Activated CD4-positive, alpha-beta T cell treated with anti-CD3 and anti-CD28 coated beads, Interleukin-2, amount 50 U/mL, for 24 hours (primary cell): Measurements from ENCODE around the gene GSK3B.

ENCODE experiments used
- DNase-seq, 2 donors: peaks; one replicate each; pipeline ENCODE4 v3.0.0-alpha.2; 2020; ENCODE audit warnings: low read depth in 1 of 2, low spot score in 1 of 2

Gene GSK3B

DNA sequence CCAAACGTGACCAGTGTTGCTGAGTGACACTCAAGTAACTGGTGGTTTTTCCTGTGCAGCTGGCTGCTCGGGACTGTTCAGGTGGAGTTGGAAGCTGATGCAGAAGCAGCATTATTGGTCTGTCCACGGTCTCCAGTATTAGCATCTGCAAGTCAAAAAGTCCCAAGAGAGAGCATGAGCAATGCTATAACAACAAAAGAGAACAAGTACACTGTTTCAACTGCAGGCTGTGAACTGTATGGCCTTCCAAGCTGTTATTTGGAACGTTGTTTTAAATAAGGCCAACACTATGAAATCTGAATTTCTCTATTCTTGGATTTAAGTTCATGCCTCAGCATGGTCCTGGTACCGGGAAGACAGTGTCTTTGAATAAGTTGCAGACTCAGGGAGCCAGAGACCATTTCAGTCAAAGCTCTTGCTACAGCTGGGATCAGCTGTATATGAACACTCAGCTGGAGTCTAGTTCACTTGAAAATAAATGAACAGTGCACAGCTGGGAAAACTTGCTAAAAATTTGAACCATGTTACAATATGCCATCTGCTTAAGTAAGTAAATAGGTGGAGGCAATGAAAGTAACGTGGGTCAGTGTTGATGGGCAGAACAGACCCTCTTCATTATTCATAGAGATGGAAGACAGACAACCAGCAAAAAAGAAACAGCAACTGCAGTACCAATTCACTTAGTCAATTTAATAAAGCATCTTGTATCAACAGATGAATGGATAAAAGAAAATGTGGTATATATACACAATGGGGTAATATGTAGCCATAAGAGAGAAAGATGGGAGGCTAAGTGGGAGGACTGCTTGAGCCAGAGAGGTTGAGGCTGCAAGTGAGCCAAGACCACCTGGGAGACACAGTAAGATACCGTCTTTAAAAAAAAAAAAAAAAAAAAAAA, 267.3 kb downstream of the GSK3B start:
- no peak for DNase-seq

DNA sequence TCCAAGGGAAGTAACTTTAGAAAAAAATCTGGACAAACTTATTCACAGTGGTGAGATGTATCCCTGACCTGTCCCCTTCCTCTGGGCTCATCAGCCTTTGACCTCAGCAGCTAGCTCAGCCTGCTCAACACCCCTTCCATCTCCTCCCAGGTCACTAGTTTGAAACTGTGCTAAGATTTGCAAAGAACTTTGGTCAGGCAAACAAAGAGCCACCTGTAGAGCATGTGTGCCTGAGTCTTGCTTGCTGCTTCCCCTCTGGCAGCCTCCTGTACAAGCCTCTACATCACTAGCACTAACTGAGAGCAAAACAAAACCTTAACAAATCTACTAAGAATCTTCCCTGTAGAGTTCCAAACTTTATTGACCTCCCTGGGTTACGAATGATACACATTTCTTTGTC, 268.4 kb downstream of the GSK3B start:
- no peak for DNase-seq

DNA sequence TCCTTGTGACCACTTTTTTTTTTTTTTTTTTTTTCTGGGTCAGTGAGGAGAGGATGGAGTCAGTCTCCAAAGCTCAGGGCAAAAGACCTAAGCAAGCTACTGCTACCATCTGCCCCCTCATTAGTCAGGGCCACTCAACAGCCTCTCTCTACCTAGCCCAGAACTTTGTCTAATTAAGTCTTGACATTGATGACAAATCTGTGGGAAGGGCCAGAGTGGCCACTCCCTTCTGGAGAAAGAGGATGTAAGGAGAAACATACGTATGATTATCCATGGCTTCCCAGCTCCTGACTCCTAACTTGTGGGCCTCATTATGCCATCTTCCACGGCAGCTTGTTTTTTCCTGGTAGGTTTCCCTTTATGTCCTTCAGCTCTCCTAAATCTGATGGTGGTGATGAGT, 274.4 kb downstream of the GSK3B start:
- no peak for DNase-seq

DNA sequence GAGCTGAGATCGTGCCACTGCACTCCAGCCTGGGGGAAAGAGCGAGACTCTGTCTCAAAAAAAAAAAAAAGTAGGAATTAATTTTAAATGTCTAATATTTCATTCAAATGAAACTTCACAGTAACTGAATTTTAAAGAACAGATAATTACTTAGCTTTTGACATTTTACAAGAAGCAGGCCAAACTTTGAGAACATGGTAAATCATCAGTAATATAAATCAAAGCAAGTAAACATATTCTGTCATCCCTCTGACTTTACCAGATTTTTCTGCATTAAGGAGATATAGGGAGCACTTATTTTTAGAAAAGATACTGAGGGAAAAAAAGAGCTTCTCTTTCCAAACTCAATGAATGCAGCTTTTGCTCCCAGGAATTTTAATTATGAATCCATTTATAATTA, 275.3 kb downstream of the GSK3B start:
- no peak for DNase-seq

DNA sequence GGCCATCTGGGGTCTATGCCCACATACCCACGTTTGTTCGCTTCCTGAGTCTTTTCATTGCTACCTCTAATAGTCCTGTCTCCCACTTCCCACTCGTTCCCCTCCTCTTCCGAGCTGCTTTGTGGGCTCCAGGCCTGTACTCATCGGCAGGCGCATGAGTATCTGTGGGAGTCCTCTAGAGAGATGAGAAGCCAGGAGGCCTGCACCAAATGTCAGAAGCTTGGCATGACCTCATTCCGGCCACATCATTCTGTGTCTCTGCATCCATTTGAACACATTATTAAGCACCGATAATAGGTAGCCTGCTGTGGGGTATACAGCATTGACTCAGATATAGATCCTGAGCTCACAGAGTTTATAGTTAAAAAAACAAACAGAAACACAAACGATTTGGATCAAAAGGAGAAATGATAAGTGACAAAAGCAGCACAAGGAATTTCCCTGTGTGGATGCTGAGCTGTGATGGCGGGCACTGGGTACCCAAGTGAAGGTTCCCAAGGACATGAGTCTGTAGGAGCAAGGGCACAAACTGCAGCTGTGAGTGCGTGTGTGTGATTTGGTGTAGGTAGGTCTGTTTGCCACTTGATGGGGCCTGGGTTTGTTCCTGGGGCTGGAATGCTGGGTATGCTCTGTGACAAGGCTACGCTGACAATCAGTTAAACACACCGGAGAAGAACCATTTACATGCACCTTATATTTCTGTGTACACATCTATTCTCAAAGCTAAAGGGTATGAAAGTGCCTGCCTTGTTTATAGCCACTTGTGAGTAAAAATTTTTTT, 276.5 kb downstream of the GSK3B start:
- DNase-seq: no peak

DNA sequence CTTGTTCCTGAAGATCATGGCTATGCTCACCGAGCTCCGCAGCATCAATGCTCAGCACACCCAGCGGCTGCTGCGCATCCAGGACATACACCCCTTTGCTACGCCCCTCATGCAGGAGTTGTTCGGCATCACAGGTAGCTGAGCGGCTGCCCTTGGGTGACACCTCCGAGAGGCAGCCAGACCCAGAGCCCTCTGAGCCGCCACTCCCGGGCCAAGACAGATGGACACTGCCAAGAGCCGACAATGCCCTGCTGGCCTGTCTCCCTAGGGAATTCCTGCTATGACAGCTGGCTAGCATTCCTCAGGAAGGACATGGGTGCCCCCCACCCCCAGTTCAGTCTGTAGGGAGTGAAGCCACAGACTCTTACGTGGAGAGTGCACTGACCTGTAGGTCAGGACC, 277.2 kb downstream of the GSK3B start:
- DNase-seq: no peak

DNA sequence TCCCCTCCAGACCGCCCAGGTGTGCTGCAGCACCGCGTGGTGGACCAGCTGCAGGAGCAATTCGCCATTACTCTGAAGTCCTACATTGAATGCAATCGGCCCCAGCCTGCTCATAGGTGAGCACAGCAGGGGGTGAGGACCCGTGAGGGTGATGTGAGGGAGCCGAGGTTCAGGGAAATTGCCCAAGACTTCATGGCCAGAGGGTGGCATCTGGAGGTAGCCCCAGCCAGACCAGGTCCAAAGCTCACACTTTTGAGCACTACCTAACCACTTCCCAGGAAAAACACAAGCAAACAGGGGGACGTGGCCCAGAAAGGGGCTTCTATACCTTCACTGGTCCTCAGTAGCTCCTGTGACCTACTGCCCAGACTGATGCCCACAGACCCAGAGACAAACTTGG, 278.5 kb downstream of the GSK3B start:
- no peak for DNase-seq

DNA sequence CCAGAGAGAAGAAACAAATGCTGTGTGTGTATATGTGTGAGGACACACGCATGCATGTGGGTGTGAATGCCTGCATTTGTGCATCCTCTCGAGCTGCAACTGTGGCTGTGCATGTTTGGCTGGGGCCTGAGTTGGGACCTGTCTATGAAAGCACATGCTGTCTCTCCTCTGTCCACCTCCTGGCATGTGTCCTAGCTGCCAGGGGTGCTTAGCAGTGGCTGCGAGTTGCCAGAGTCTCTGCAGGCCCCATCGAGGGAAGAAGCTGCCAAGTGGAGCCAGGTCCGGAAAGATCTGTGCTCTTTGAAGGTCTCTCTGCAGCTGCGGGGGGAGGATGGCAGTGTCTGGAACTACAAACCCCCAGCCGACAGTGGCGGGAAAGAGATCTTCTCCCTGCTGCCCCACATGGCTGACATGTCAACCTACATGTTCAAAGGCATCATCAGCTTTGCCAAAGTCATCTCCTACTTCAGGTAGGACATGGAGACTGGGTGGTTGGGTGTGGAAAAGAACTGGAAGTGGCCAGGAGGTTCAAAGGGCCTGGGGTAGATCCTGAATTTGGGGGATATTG, 281.7 kb downstream of the GSK3B start:
- DNase-seq: no peak

DNA sequence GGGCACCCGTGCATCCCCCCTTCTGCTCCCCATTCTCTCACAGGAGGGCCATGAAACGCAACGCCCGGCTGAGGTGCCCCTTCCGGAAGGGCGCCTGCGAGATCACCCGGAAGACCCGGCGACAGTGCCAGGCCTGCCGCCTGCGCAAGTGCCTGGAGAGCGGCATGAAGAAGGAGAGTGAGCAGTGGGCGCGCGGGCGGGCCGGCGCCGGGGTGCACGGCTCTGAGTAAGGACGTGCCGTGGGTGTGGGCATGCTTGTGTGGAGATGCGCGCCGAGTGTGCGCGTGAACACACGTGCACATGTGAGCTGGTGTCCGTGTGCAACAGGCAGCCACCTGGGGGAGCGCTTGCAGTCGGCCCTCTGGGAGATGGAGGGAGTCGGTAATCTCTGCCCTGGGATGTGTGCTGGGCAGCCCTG, 284.2 kb downstream of the GSK3B start:
- peak; percentile 33 to 40 for DNase-seq

DNA sequence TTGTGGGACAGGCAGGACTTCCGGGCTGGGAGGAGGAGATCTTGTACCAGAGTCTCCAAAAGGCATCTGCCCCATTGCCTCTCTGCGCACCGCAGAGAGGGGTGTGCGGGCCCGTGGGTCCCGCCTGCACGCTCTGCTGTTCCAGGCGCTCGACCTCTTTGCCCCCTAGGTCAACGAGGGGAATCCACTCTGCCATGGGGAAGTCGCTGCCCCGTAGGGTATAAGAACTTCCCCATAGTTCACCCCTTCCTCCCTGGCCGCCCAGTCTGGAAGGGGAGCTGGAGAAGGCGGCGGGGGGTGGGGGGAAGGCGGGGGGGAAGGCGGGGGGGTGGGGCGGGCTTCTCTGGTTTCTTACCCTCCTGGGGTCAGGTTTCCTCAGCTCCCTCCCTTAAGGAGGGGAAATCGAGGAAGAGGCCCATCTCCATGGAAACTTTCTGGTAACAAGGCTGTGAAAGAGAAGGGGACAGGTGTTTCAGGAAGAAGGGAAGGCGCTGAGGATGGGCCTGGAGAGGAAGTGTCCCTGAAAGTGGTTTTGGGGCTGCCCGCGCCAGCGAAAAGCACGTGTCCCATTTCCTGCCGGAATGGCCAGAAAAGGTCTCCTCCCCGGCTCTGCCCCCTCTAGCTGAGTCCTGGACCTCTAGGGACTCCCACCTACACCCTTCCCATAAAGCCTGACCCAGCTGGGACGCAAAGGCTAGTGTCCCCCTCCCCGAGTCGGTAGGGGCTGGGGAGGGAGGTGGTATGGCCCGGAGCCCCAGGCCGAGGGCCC, 284.8 kb downstream of the GSK3B start:
- peak in 1 of 2 donors; percentile 7 for DNase-seq

DNA sequence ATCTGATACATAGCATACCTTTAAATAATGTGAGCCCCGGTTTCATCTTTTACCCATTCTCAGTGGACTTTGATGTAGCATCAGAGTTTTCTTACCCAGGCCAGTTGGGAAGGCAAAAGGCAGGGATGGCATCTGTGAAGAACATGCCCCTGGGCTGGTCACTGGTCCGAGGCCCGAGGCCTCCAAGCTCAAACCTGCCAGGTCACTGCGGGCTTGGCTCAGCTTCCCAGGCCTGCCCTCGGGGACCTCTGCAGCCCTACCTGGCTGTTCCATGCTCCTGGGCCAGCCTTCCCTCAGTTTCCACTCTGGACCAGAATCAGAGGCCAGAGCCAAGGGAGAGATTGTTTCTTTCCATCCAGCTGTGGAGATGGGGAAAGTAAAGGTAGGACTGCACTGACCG, 285.4 kb downstream of the GSK3B start:
- DNase-seq: no peak

DNA sequence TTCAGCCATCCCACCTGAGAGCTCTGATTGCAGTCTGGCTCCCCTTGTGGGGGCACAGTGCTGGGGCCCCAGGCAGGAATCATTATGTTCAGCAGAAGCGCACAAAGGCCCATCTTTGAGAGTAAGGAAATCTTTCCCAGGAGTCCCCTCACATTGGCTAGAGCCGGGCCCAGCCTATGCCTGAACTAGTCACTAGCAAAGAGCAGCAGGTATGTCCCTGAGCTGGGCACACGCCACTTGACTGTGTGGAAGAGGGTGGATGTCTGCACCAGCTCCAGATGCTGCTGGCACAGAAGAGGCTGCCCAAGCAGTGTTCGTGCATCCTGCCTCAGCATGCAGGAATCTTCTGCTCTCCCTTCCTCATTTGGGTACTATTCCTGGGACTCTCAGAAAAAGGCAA, 286.0 kb downstream of the GSK3B start:
- no peak for DNase-seq

DNA sequence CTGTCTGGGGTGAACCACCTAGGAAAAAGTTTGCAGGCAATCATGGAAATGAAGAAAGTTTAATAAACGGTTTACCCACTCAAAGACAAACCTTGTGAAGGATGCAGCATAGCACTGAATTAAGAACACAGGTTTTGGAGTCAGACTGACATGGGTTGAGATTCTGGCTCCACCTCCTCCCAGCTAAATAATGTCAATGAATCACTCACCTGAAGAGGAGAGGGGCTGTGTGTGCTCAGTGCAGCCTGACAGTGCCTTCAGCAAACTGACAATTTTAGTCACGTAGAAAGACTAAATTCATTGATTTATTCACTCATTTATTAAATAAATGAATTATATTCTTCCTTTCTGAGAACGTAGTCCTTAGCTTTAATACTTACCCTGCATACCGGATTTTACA, 293.4 kb downstream of the GSK3B start:
- DNase-seq: no peak

DNA sequence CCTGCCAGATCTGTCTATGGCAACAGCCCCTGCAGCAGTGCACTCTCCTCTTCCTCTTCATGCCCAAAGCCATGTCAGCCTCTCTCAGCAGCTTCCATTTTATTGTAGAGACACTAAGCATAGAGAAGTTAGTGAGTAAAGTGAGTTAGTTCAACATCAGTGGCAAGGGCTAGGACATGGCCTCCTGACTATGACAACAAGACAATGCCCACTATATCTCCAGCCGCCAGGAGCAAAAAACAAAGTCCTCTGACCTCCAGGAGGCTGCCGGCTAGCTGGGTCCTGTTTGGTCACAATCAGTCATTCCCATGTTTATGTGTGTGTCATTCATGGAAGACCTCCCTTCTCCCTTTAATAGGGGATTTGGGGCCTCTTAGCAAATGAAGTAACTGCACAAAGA, 297.5 kb downstream of the GSK3B start:
- DNase-seq: no peak

DNA sequence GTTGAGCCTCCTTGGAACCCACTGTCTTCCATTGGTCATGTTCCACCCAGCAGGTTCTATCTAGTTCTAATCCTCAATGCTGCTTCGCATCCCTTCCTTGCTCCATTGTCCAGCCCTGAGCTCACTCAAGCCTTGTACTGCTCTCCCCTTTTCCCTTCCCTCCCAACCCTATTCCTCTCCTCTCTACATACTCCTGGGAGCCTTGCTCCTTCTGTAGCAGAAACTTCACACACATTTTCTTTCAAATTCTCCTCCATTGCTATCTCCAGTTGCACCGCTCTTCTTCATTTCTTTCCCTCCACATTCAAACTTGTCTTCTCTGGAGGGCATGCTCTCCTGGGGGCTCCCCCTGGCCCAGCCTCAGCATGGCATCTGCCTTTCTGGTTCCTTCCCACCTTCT, 297.9 kb downstream of the GSK3B start:
- no peak for DNase-seq

DNA sequence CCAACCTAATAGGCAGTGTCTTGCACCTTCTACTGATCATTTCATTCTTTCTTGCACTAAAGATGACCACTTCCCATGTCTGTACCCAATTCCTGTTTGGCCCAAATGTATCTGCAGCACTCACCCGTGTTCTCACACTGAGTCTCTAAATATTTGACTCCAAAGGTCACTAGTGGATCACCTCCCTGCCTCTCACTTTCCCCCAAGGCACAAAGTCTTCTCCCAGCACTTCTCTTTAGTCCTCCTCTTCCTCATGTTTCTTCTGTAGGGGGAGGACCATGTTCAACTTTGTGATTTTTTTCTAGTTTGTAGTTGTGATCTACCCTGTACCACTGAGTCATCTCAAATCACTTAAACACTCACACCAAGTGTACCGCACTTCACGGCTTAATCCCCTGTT, 298.4 kb downstream of the GSK3B start:
- DNase-seq: no peak

DNA sequence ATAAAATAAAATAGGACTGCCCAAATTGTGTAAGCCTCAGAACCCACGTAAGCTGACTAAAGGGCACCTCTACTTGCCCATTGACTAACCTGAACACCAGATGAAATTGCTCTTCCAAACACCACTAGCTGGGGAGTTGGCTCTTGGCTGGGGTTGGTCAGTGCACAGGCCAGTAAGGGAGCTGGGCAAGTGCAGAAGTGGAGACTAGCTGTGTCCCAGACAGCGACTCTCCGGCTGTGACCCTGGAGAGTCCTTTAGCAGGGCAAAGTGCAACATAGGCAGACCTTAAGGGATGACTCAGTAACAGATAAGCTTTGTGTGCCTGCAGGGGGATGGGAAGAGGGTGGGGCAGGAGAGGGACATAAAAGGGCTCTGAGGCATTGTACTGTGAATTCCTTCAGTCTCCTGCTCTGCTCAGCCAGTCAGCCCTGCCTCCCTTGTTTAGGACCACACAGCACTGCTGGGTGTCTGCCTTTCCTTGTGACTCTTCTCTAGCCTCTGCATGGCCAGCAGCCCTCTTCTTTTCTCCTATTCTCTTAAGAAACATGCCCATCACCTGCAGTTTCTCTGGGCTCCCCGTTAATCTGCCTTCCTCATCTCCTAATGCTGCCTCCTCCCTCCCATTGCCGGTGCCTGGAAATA, 299.2 kb downstream of the GSK3B start:
- no peak for DNase-seq

DNA sequence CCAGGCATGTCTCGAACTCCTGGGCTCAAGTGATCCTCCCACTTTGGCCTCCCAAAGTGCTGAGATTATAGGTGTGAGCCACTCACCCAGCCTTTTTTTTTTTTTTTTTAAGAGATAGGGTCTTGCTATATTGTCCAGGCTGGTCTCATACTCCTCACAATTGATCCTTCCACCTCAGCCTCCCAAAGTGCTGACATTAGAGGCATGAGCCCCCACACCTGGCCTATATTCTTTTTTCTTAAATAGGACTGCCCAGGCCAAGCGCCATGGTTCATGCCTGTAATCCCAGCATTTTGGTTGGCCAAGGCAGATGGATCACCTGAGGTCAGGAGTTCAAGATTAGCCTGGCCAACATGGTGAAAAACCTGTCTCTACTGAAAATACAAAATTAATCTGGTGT, 299.8 kb downstream of the GSK3B start:
- no peak for DNase-seq

DNA sequence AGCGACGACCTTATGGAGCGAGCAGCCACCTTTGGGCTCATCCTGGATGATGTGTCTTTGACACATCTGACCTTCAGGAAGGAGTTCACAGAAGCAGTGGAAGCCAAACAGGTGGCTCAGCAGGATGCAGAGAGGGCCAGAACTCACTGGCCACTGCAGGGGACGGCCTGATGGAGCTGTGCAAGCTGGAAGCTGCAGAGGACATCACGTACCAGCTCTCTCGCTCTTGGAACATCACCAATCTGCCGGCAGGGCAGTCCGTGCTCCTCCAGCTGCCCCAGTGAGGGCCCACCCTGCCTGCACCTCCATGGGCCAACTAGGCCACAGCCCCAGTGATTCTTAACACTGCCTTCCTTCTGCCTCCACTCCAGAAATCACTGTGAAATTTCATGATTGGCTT, 302.0 kb downstream of the GSK3B start:
- no peak for DNase-seq

DNA sequence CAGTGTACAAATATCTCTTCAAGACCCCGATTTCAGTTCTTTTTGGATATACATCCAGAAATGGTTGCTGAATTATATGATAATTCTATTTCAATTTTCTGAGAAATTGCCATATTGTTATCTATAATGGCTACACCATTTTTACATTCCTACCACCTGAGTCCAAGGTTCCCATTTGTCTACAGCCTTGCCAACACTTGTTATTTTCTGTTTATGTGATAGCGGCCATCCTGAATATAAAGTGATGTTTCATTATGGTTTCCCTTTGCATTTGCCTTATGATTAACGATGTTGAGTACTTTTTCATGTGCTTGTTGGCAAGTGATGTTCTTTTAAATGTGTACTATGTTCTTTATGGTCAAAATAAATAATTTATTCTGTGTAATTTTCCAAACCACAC, 303.9 kb downstream of the GSK3B start:
- DNase-seq: no peak

DNA sequence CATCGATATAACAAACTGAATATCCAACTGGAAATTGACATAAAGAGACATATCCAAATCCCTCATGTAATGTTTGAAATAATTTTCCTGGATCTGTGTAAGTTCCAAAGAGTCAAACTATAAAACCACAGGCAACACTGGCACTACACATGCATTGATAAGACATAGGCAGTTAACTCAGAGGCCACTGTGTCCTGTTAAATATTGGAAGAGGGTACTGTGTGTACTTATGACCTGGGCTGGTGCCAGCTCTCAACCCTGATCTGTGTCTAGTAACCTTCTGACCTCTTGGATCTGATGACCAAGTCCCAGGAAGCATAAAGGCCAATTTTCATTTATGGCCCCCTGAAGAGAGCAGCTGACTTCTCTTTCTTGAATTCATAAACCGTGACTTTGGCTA, 307.8 kb downstream of the GSK3B start:
- DNase-seq: no peak
